Measurements from ENCODE around the gene TCF15. TPM values are rescaled to one million over a fixed set of nuclear protein-coding genes. Genes with fewer than 3 reads are reported as not detected.
A peak's percentile ranks its signal among the peaks of the same experiment; 100 is the strongest.

TCF15 gene
- total and polyA plus RNA-seq, 2 of the 13 experiments (the other 11 are each of a cell fraction or from before 2014, with no cell fraction given), result not detected

DNA sequence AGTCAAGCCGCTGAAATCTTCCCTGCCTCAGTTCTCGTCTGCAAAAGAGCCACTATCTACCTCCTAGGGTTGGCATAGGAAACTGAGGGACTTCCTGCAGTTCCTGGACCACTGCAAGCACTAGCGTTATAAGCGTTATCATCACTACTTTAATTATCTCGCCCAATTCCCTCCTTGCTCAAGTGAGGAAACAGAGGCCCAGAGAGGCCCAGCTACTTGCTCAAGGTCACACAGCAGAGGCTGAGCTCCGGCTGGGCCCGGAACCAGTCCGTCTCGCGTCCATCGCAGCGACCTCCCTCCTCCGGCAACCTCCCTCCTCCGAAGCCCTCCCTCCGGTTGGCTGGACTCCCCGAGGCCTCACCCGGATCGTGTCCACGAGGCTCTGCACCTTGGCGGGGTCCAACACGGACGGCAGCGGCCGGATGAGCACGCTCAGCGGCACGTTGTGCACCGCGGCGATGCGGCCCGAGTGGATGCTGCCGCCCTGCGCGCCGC, 42.6 kb upstream of the TCF15 start (continued):
- TF ChIP-seq ZSCAN20 (CRISPR knock-in tag; IDR thresholded peaks at IDR 0.05; ENCODE audit: borderline replicate concordance) (no peak), HDAC2 (CRISPR knock-in tag; IDR thresholded peaks at IDR 0.05) (peak; percentile 76), TBL1XR1 (IDR thresholded peaks at IDR 0.05; ENCODE audit: borderline replicate concordance, low read length, partially characterized antibody) (no peak), ZNF235 (CRISPR knock-in tag; IDR thresholded peaks at IDR 0.05; ENCODE audit: borderline replicate concordance) (peak; percentile 62; the same call in 1 of the 2 replicates), ELF3 (CRISPR knock-in tag; IDR thresholded peaks at IDR 0.05) (no peak), ARNT (IDR thresholded peaks at IDR 0.05) (no peak), KAT8 (CRISPR knock-in tag; IDR thresholded peaks at IDR 0.05) (no peak; the same call in 1 of the 2 replicates), NCOR1 (IDR thresholded peaks at IDR 0.05; ENCODE audit: borderline replicate concordance, low read length) (no peak), EEA1 (CRISPR knock-in tag; IDR thresholded peaks at IDR 0.05; ENCODE audit: borderline replicate concordance) (no peak)
- TF ChIP-seq, protein P1, sequence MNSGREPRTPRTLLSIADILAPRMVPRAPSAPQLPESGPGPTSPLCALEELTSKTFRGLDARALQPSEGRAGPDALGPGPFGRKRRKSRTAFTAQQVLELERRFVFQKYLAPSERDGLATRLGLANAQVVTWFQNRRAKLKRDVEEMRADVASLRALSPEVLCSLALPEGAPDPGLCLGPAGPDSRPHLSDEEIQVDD (CRISPR knock-in tag; IDR thresholded peaks at IDR 0.05; ENCODE audit: borderline replicate concordance), result peak; percentile 12; the same call in 1 of the 2 replicates
- TF ChIP-seq, protein P2, sequence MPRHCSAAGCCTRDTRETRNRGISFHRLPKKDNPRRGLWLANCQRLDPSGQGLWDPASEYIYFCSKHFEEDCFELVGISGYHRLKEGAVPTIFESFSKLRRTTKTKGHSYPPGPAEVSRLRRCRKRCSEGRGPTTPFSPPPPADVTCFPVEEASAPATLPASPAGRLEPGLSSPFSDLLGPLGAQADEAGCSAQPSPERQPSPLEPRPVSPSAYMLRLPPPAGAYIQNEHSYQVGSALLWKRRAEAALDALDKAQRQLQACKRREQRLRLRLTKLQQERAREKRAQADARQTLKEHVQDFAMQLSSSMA (CRISPR knock-in tag; IDR thresholded peaks at IDR 0.05), result peak; percentile 80; the same call in 1 of the 2 replicates
- TF ChIP-seq, protein P3, sequence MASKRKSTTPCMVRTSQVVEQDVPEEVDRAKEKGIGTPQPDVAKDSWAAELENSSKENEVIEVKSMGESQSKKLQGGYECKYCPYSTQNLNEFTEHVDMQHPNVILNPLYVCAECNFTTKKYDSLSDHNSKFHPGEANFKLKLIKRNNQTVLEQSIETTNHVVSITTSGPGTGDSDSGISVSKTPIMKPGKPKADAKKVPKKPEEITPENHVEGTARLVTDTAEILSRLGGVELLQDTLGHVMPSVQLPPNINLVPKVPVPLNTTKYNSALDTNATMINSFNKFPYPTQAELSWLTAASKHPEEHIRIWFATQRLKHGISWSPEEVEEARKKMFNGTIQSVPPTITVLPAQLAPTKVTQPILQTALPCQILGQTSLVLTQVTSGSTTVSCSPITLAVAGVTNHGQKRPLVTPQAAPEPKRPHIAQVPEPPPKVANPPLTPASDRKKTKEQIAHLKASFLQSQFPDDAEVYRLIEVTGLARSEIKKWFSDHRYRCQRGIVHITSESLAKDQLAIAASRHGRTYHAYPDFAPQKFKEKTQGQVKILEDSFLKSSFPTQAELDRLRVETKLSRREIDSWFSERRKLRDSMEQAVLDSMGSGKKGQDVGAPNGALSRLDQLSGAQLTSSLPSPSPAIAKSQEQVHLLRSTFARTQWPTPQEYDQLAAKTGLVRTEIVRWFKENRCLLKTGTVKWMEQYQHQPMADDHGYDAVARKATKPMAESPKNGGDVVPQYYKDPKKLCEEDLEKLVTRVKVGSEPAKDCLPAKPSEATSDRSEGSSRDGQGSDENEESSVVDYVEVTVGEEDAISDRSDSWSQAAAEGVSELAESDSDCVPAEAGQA (IDR thresholded peaks at IDR 0.05; ENCODE audit: low read depth), result no peak
- TF ChIP-seq, protein P3 (CRISPR knock-in tag; IDR thresholded peaks at IDR 0.05; ENCODE audit: borderline replicate concordance), result no peak
- TF ChIP-seq, protein P4, sequence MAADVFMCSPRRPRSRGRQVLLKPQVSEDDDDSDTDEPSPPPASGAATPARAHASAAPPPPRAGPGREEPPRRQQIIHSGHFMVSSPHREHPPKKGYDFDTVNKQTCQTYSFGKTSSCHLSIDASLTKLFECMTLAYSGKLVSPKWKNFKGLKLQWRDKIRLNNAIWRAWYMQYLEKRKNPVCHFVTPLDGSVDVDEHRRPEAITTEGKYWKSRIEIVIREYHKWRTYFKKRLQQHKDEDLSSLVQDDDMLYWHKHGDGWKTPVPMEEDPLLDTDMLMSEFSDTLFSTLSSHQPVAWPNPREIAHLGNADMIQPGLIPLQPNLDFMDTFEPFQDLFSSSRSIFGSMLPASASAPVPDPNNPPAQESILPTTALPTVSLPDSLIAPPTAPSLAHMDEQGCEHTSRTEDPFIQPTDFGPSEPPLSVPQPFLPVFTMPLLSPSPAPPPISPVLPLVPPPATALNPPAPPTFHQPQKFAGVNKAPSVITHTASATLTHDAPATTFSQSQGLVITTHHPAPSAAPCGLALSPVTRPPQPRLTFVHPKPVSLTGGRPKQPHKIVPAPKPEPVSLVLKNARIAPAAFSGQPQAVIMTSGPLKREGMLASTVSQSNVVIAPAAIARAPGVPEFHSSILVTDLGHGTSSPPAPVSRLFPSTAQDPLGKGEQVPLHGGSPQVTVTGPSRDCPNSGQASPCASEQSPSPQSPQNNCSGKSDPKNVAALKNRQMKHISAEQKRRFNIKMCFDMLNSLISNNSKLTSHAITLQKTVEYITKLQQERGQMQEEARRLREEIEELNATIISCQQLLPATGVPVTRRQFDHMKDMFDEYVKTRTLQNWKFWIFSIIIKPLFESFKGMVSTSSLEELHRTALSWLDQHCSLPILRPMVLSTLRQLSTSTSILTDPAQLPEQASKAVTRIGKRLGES (CRISPR knock-in tag; IDR thresholded peaks at IDR 0.05; ENCODE audit: borderline replicate concordance), result no peak
- TF ChIP-seq, protein P5, sequence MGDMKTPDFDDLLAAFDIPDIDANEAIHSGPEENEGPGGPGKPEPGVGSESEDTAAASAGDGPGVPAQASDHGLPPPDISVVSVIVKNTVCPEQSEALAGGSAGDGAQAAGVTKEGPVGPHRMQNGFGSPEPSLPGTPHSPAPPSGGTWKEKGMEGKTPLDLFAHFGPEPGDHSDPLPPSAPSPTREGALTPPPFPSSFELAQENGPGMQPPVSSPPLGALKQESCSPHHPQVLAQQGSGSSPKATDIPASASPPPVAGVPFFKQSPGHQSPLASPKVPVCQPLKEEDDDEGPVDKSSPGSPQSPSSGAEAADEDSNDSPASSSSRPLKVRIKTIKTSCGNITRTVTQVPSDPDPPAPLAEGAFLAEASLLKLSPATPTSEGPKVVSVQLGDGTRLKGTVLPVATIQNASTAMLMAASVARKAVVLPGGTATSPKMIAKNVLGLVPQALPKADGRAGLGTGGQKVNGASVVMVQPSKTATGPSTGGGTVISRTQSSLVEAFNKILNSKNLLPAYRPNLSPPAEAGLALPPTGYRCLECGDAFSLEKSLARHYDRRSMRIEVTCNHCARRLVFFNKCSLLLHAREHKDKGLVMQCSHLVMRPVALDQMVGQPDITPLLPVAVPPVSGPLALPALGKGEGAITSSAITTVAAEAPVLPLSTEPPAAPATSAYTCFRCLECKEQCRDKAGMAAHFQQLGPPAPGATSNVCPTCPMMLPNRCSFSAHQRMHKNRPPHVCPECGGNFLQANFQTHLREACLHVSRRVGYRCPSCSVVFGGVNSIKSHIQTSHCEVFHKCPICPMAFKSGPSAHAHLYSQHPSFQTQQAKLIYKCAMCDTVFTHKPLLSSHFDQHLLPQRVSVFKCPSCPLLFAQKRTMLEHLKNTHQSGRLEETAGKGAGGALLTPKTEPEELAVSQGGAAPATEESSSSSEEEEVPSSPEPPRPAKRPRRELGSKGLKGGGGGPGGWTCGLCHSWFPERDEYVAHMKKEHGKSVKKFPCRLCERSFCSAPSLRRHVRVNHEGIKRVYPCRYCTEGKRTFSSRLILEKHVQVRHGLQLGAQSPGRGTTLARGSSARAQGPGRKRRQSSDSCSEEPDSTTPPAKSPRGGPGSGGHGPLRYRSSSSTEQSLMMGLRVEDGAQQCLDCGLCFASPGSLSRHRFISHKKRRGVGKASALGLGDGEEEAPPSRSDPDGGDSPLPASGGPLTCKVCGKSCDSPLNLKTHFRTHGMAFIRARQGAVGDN (CRISPR knock-in tag; IDR thresholded peaks at IDR 0.05), result peak; percentile 79

Data from HepG2 (cell line).